Measurements from ENCODE around the gene GRN.

Gene GRN

DNA sequence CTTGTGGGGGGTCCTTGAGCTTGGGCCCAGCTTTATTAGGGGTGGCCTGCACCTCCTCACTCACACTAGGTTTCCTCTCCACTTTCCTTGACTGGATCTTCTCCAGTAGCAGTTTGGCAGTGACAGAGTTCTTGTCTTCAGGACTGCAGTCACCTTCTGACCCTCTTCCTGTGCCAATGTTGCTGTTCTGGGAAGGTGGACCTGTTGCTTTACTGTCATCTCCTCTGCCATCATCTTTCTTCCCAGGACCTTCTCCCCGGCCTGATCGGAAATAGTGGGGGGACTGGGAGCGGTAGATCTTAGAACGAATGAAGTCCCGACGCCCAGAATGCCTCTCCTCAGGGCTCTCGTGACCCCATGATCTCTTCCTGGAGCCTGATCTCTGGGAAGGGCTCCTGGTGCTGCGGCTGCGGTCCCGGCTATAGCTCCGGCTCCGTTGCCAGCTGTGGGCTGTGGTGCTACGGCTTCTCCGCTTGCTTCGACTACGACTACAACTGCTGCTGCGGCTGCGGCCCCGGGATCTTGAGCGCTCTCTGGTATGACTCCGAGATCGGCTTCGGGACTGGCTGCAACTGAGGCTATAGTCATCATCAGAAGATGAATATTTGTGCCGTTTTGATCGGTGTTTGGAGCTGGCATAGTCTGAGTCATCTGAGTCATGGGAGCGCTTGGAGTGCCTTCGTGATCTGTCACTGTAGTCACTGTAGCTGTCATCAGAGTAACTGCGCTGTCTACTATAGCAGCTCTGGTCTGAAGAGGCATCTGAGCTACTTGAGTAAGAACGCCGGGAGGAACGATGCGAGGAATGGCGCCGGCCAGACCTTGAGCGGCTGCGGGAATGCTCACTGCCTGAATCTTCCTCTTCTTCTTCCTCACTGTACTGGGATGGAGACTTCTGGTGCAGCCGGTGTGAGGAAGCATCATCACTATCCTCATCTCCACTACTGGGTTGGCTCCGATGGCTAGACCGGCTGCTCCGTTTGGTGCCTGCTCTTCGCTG, 53.9 kb downstream of the GRN start:
- Mint-ChIP-seq H3K4me1 (no peaks in the 10 kb centered on the region), H3K9me3 (no peaks in the 10 kb centered on the region), H3K36me3 (ENCODE audit: low read depth) (peaks cover 66% of the 10 kb centered on the region), H3K27ac (no peak overlapping the region), H3K27me3 (ENCODE audit: low read depth) (no peaks in the 10 kb centered on the region), H3K4me3 (no peak overlapping the region)
- TF ChIP-seq, protein P1, sequence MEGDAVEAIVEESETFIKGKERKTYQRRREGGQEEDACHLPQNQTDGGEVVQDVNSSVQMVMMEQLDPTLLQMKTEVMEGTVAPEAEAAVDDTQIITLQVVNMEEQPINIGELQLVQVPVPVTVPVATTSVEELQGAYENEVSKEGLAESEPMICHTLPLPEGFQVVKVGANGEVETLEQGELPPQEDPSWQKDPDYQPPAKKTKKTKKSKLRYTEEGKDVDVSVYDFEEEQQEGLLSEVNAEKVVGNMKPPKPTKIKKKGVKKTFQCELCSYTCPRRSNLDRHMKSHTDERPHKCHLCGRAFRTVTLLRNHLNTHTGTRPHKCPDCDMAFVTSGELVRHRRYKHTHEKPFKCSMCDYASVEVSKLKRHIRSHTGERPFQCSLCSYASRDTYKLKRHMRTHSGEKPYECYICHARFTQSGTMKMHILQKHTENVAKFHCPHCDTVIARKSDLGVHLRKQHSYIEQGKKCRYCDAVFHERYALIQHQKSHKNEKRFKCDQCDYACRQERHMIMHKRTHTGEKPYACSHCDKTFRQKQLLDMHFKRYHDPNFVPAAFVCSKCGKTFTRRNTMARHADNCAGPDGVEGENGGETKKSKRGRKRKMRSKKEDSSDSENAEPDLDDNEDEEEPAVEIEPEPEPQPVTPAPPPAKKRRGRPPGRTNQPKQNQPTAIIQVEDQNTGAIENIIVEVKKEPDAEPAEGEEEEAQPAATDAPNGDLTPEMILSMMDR (IDR thresholded peaks at IDR 0.05; ENCODE audit: unreplicated experiment in 3 of 3) = no peak

GRCh38 chr17:44400226-44400847, 55.2 kb downstream of the GRN start:
- H3K27me3 Mint-ChIP-seq (ENCODE audit: low read depth) = no peaks in the 10 kb centered on the region
- no peak overlapping the region for H3K27ac Mint-ChIP-seq
- H3K4me1 Mint-ChIP-seq = no peaks in the 10 kb centered on the region
- TF ChIP-seq, protein P1 (IDR thresholded peaks at IDR 0.05; ENCODE audit: unreplicated experiment in 3 of 3) = peak; percentile 47 to 55 (median 50)
- H3K4me3 Mint-ChIP-seq = no peak overlapping the region
- H3K36me3 Mint-ChIP-seq (ENCODE audit: low read depth) = peaks cover 70% of the 10 kb centered on the region
- H3K9me3 Mint-ChIP-seq = no peaks in the 10 kb centered on the region

Data from nephron (organoid).